ENCODE data around the gene CRELD2.

The CRELD2 gene

GRCh38 chr22:49928185-49928495 lies 9.7 kb downstream of the CRELD2 start:
- Mint-ChIP-seq H3K4me3 (no peak overlapping the region), H3K27ac (no peak overlapping the region), H3K27me3 (ENCODE audit: low read depth) (peaks cover 24% of the 10 kb centered on the region), H3K4me1 (peaks cover 6% of the 10 kb centered on the region), H3K9me3 (no peaks in the 10 kb centered on the region), H3K36me3 (ENCODE audit: low read depth) (peaks cover 7% of the 10 kb centered on the region)
- TF ChIP-seq CTCF (IDR thresholded peaks at IDR 0.05; ENCODE audit: unreplicated experiment in 3 of 3): no peak

GRCh38 chr22:49928555-49929210 lies 10.2 kb downstream of the CRELD2 start:
- H3K27ac Mint-ChIP-seq: no peak overlapping the region
- peaks cover 7% of the 10 kb centered on the region for H3K36me3 Mint-ChIP-seq (ENCODE audit: low read depth)
- H3K27me3 Mint-ChIP-seq (ENCODE audit: low read depth): peaks cover 28% of the 10 kb centered on the region
- no peak overlapping the region for H3K4me3 Mint-ChIP-seq
- TF ChIP-seq CTCF (IDR thresholded peaks at IDR 0.05; ENCODE audit: unreplicated experiment in 3 of 3): no peak
- no peaks in the 10 kb centered on the region for H3K9me3 Mint-ChIP-seq
- peaks cover 10% of the 10 kb centered on the region for H3K4me1 Mint-ChIP-seq

- Mint-ChIP-seq H3K4me1 (peaks cover 10% of the 10 kb centered on the region), H3K27me3 (ENCODE audit: low read depth) (peaks cover 28% of the 10 kb centered on the region), H3K9me3 (no peaks in the 10 kb centered on the region), H3K4me3 (no peak overlapping the region), H3K27ac (no peak overlapping the region), H3K36me3 (ENCODE audit: low read depth) (peaks cover 7% of the 10 kb centered on the region)
- TF ChIP-seq CTCF (IDR thresholded peaks at IDR 0.05; ENCODE audit: unreplicated experiment in 3 of 3): peak; percentile 81 to 89 (median 84)
These were observed 11.0 kb downstream of the CRELD2 start for GRCh38 chr22:49929211-49929979.

GRCh38 chr22:49929994-49930575 lies 11.7 kb downstream of the CRELD2 start:
- H3K4me1 Mint-ChIP-seq: peaks cover 10% of the 10 kb centered on the region
- H3K9me3 Mint-ChIP-seq: no peaks in the 10 kb centered on the region
- no peak overlapping the region for H3K4me3 Mint-ChIP-seq
- H3K27ac Mint-ChIP-seq: no peak overlapping the region
- peaks cover 6% of the 10 kb centered on the region for H3K36me3 Mint-ChIP-seq (ENCODE audit: low read depth)
- no peak for TF ChIP-seq CTCF (IDR thresholded peaks at IDR 0.05; ENCODE audit: unreplicated experiment in 3 of 3)
- H3K27me3 Mint-ChIP-seq (ENCODE audit: low read depth): peaks cover 28% of the 10 kb centered on the region

- H3K4me1 Mint-ChIP-seq: peaks cover 10% of the 10 kb centered on the region
- peak; percentile 24 to 34 (median 27) for TF ChIP-seq CTCF (IDR thresholded peaks at IDR 0.05; ENCODE audit: unreplicated experiment in 3 of 3)
- no peaks in the 10 kb centered on the region for H3K9me3 Mint-ChIP-seq
- no peak overlapping the region for H3K27ac Mint-ChIP-seq
- H3K4me3 Mint-ChIP-seq: peak overlapping the region in 2 of 3 experiments; percentile 1 to 22
- H3K36me3 Mint-ChIP-seq (ENCODE audit: low read depth): no peaks in the 10 kb centered on the region
- peaks cover 28% of the 10 kb centered on the region for H3K27me3 Mint-ChIP-seq (ENCODE audit: low read depth)
These were observed 12.4 kb downstream of the CRELD2 start for GRCh38 chr22:49930596-49931412.

All from nephron (organoid).